IMR-90 (cell line): ENCODE results near the gene TNRC6B.

Experiments used
- BHLHE40 ChIP-seq: fragments of 150-350 bp; IDR thresholded peaks from 2 replicates; pipeline ENCODE4 v1.6.1; 2016; ENCODE audit warnings: mild to moderate bottlenecking, low read depth, low read length
- CEBPB ChIP-seq: IDR thresholded peaks from 2 replicates; pipeline ENCODE4 v1.6.1; 2012; ENCODE audit warnings: low read depth, low read length, improper control_type of control experiment
- CTCF ChIP-seq: conservative IDR thresholded peaks from 2 replicates; pipeline ENCODE4 v1.5.1; 2012; ENCODE audit warnings: mild to moderate bottlenecking, low read depth, low read length, improper control_type of control experiment
- ELK1 ChIP-seq: fragments of 150-350 bp; IDR thresholded peaks from 2 replicates; pipeline ENCODE4 v1.6.1; 2016; ENCODE audit warnings: low read depth, mild to moderate bottlenecking, low read length, moderate library complexity, borderline replicate concordance
- POLR2A ChIP-seq: IDR thresholded peaks from 2 replicates; pipeline ENCODE4 v1.6.1; 2012; ENCODE audit warnings: mild to moderate bottlenecking, low read depth, low read length
- RAD21 ChIP-seq: IDR thresholded peaks from 2 replicates; pipeline ENCODE4 v1.6.1; 2012; ENCODE audit warnings: low read length, improper control_type of control experiment
- SMC3 ChIP-seq: fragments of 150-350 bp; IDR thresholded peaks from 2 replicates; pipeline ENCODE4 v1.6.1; 2016; ENCODE audit warnings: low read depth, mild to moderate bottlenecking, antibody characterized with exemption, low read length, moderate library complexity
- USF2 ChIP-seq: fragments of 150-350 bp; IDR thresholded peaks from 2 replicates; pipeline ENCODE4 v1.6.1; 2017; ENCODE audit warnings: mild to moderate bottlenecking, antibody characterized with exemption, low read length, low read depth

GRCh38 chr22:40312050-40312449 is 134.3 kb downstream of the TNRC6B start:
- TF ChIP-seq POLR2A, result no peak
- TF ChIP-seq CTCF, result no peak
- no peak for TF ChIP-seq RAD21
- TF ChIP-seq BHLHE40, result no peak
- no peak for TF ChIP-seq USF2
- TF ChIP-seq CEBPB, result no peak
- TF ChIP-seq ELK1, result no peak
- no peak for TF ChIP-seq SMC3
